ENCODE data around the gene USP14.

The USP14 gene

GRCh38 chr18:199214-199613, 40.9 kb downstream of the USP14 start:
- no peak for DNase-seq (ENCODE audit: low read depth)
- no peak overlapping the region for H3K4me3 ChIP-seq (ENCODE audit: low read depth, low read length)
- TF ChIP-seq CTCF (IDR thresholded peaks at IDR 0.05; ENCODE audit: low read depth, low read length, missing control alignments): no peak

GRCh38 chr18:199768-200167, 41.4 kb downstream of the USP14 start:
- no peak for TF ChIP-seq CTCF (IDR thresholded peaks at IDR 0.05; ENCODE audit: low read depth, low read length, missing control alignments)
- DNase-seq (ENCODE audit: low read depth): no peak
- no peak overlapping the region for H3K4me3 ChIP-seq (ENCODE audit: low read depth, low read length)

GRCh38 chr18:210075-210474, 51.7 kb downstream of the USP14 start:
- DNase-seq (ENCODE audit: low read depth): no peak
- H3K4me3 ChIP-seq (ENCODE audit: low read depth, low read length): no peak overlapping the region
- TF ChIP-seq CTCF (IDR thresholded peaks at IDR 0.05; ENCODE audit: low read depth, low read length, missing control alignments): no peak

- no peak for TF ChIP-seq CTCF (IDR thresholded peaks at IDR 0.05; ENCODE audit: low read depth, low read length, missing control alignments)
Measured at GRCh38 chr18:210733-211132, 52.4 kb downstream of the USP14 start.

GRCh38 chr18:211582-211981, 53.2 kb downstream of the USP14 start:
- TF ChIP-seq CTCF (IDR thresholded peaks at IDR 0.05; ENCODE audit: low read depth, low read length, missing control alignments): no peak
- no peak overlapping the region for H3K4me3 ChIP-seq (ENCODE audit: low read depth, low read length)
- DNase-seq (ENCODE audit: low read depth): no peak

More at GRCh38 chr18:210733-211132, 52.4 kb downstream of the USP14 start:
- no peak overlapping the region for H3K4me3 ChIP-seq (ENCODE audit: low read depth, low read length)
- no peak for DNase-seq (ENCODE audit: low read depth)

GRCh38 chr18:212780-213179, 54.4 kb downstream of the USP14 start:
- no peak for TF ChIP-seq CTCF (IDR thresholded peaks at IDR 0.05; ENCODE audit: low read depth, low read length, missing control alignments)
- H3K4me3 ChIP-seq (ENCODE audit: low read depth, low read length): no peak overlapping the region
- no peak for DNase-seq (ENCODE audit: low read depth)

GRCh38 chr18:213505-213904, 55.1 kb downstream of the USP14 start:
- no peak for DNase-seq (ENCODE audit: low read depth)
- TF ChIP-seq CTCF (IDR thresholded peaks at IDR 0.05; ENCODE audit: low read depth, low read length, missing control alignments): no peak
- H3K4me3 ChIP-seq (ENCODE audit: low read depth, low read length): no peak overlapping the region
